Measurements from ENCODE around the gene FBLL1. TPM values are rescaled to one million over a fixed set of nuclear protein-coding genes. Genes with fewer than 3 reads are reported as not detected.

The FBLL1 gene
- total RNA-seq, 1 donor from 2014 or later, result not detected

DNA sequence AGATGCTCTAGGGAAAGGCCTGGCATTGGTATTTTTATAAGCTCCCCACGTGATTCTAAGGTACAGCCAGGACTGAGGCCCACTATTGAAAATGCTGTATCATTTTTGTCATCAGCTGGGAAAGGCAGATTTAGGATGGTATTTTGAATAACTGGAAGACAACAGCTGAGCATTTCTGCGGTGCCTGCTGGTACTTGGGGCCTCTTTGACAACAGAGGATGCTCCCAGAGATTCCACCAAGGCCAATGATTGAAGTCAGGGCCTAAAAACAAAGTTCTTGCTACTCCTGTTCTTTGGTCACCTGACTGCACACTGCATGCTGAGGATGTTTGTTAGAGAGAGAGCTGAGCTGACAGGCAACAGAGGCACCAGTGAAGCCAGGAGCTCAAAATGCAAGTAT is 8.1 kb downstream of the FBLL1 start:
- Histone ChIP-seq H3K27me3 (ENCODE audit: low read depth) (peaks cover 14% of the 10 kb centered on the region), H3K9me3 (replicated peaks) (no peaks in the 10 kb centered on the region), H3K36me3 (no peaks in the 10 kb centered on the region), H3K4me1 (no peaks in the 10 kb centered on the region), H3K27ac (replicated peaks) (no peak overlapping the region), H3K4me3 (no peak overlapping the region)
- intact Hi-C loops (cut with micrococcal nuclease), result no loop called here
- DNase-seq, result no peak
- TF ChIP-seq, protein P1, sequence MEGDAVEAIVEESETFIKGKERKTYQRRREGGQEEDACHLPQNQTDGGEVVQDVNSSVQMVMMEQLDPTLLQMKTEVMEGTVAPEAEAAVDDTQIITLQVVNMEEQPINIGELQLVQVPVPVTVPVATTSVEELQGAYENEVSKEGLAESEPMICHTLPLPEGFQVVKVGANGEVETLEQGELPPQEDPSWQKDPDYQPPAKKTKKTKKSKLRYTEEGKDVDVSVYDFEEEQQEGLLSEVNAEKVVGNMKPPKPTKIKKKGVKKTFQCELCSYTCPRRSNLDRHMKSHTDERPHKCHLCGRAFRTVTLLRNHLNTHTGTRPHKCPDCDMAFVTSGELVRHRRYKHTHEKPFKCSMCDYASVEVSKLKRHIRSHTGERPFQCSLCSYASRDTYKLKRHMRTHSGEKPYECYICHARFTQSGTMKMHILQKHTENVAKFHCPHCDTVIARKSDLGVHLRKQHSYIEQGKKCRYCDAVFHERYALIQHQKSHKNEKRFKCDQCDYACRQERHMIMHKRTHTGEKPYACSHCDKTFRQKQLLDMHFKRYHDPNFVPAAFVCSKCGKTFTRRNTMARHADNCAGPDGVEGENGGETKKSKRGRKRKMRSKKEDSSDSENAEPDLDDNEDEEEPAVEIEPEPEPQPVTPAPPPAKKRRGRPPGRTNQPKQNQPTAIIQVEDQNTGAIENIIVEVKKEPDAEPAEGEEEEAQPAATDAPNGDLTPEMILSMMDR (IDR thresholded peaks at IDR 0.05; ENCODE audit: borderline replicate concordance), result no peak

DNA sequence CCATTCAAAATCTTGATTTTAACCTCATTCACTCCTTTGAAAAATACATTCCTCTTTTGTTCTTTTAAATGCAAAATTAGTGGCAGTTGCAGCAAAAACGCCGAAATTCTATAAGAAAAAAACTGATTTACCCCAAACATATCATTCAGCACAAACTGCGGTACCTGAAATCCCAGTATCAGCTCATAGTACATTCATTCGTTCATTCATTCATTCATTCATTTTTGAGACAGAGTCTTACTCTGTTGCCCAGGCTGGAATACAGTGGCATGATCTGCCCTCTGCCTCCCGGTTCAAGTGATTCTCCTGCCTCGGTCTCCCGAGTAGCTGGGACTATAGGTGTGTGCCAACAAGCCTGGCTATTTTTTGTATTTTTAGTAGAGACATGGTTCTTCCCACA is 20.4 kb downstream of the FBLL1 start:
- TF ChIP-seq, protein P1 (IDR thresholded peaks at IDR 0.05; ENCODE audit: borderline replicate concordance), result no peak
- Histone ChIP-seq H3K9me3 (replicated peaks) (no peaks in the 10 kb centered on the region), H3K27ac (replicated peaks) (no peak overlapping the region), H3K4me3 (no peak overlapping the region), H3K4me1 (peaks cover 23% of the 10 kb centered on the region), H3K27me3 (ENCODE audit: low read depth) (no peaks in the 10 kb centered on the region), H3K36me3 (peaks cover 16% of the 10 kb centered on the region)
- no peak for DNase-seq
- intact Hi-C loops (cut with micrococcal nuclease), result no loop called here

DNA sequence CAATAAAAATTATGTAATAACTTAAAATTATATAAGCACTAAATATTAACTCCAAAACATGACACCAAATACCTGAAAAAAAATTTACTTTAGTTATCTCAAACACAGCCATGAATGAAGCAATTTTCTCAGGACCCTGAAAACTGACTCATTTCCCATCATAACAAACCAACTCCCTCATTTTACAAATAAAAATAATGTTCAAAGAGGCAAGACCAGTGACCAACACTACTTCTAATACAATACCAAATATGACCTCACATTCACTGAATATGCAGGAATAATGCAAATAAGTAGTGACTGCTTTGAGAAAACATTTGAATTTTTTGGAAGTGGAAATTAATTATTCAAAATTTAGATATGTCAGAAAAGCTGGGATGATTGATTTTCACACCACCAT is 21.6 kb downstream of the FBLL1 start:
- Histone ChIP-seq H3K27ac (replicated peaks) (no peak overlapping the region), H3K9me3 (replicated peaks) (no peaks in the 10 kb centered on the region), H3K4me1 (peaks cover 26% of the 10 kb centered on the region), H3K36me3 (peaks cover 18% of the 10 kb centered on the region), H3K27me3 (ENCODE audit: low read depth) (no peaks in the 10 kb centered on the region), H3K4me3 (no peak overlapping the region)
- DNase-seq, result no peak
- TF ChIP-seq, protein P1 (IDR thresholded peaks at IDR 0.05; ENCODE audit: borderline replicate concordance), result no peak
- intact Hi-C loops (cut with micrococcal nuclease), result no loop called here

DNA sequence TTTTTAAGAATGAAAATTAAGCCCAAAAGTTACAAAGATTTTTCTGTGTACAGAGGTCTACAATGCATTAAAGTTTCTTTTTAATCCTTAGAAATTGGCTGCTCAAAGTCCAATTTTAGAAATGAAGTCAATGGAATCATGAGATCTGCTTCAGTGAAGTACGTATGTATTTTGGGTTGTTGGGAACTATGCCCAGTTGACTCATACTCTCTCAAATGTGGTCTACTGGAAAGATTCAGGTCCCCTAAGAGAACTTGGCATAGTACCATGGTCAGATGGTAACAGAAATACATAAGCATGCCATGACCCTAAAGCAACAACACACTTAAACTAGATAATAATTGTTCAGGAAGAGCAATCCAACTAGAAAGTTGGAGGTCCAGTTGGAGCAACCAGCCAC is 23.0 kb downstream of the FBLL1 start:
- H3K36me3 ChIP-seq, result peaks cover 26% of the 10 kb centered on the region
- H3K4me1 ChIP-seq, result peaks cover 37% of the 10 kb centered on the region
- H3K27ac ChIP-seq (replicated peaks), result peak overlapping the region; percentile 54
- H3K4me3 ChIP-seq, result no peak overlapping the region
- no peaks in the 10 kb centered on the region for H3K9me3 ChIP-seq (replicated peaks)
- H3K27me3 ChIP-seq (ENCODE audit: low read depth), result no peaks in the 10 kb centered on the region
- TF ChIP-seq, protein P1 (IDR thresholded peaks at IDR 0.05; ENCODE audit: borderline replicate concordance), result no peak
- intact Hi-C loops (cut with micrococcal nuclease), result no loop called here
- DNase-seq, result no peak

DNA sequence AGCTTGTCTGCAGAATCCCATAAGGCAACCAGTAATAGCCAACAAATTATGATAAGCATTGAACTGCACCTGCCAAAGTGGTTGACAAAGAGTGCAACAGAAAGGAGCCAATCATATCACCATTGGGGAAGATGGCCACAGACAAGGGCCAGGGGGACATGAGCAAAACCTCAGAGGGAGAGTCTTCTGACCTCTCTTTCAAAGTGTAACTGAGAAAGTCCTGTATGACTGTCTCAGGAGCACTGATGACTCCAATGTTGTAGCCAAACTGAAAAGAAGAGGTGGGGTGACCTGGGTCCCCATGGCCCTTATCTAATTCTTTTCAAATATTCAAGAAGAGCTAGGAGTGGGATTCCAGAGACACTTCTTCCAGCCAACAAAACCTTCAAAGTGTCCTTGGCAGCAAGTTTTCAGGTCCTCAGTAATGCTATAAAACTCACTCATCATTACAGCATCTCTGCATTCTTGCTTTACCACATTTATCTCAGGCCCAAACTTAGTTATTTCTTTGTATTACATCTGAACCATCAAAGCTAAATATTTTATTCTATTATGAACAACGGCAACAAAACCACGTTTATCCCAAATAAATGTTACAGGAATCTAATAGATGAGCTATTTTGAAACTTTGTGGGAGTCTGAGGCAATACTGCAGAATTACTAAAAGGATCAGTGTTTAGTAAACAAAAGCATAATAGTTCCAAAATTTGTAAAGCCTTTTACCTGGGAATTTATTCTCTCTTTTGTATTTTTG is 24.4 kb downstream of the FBLL1 start:
- peaks cover 40% of the 10 kb centered on the region for H3K36me3 ChIP-seq
- H3K9me3 ChIP-seq (replicated peaks), result no peaks in the 10 kb centered on the region
- no peaks in the 10 kb centered on the region for H3K27me3 ChIP-seq (ENCODE audit: low read depth)
- intact Hi-C loops (cut with micrococcal nuclease), result no loop called here
- TF ChIP-seq, protein P1 (IDR thresholded peaks at IDR 0.05; ENCODE audit: borderline replicate concordance), result no peak
- peak overlapping the region; percentile 54 for H3K27ac ChIP-seq (replicated peaks)
- no peak for DNase-seq
- peaks cover 46% of the 10 kb centered on the region for H3K4me1 ChIP-seq
- no peak overlapping the region for H3K4me3 ChIP-seq
